CD4-positive, CD25-positive, alpha-beta regulatory T cell (primary cell): ENCODE results near the gene ILKAP. TPM values are rescaled to one million over a fixed set of nuclear protein-coding genes. Genes with fewer than 3 reads are reported as not detected.
A peak's percentile ranks its signal among the peaks of the same experiment; 100 is the strongest.

Experiments used
- ATAC-seq, 2 donors: fragments of 150-1000 bp; cut with Tn5 transposase; one replicate each; pipeline ENCODE4 v1.10.0; 2021; ENCODE audit warnings: low read depth in 2 of 2, moderate number of reproducible peaks in 2 of 2, moderate library complexity in 1 of 2
- DNase-seq, 3 donors: peaks; one replicate each; pipeline versions ENCODE4 v3.0.0 to v3.0.0-alpha.2; 2012 to 2022; ENCODE audit warnings: mixed read lengths in 1 of 3
- H3K27ac ChIP-seq: one replicate; pipeline ENCODE4 v1.7.0; 2013; ENCODE audit warnings: mild to moderate bottlenecking, low read length; ENCODE audit not compliant: insufficient read depth, poor library complexity, severe bottlenecking
- H3K27me3 ChIP-seq: one replicate; pipeline ENCODE4 v1.7.0; 2013; ENCODE audit warnings: low read length; ENCODE audit not compliant: control insufficient read depth, insufficient read depth
- H3K36me3 ChIP-seq: one replicate; pipeline ENCODE4 v1.7.0; 2013; ENCODE audit warnings: mild to moderate bottlenecking, low read length, moderate library complexity; ENCODE audit not compliant: control insufficient read depth, insufficient read depth
- H3K4me1 ChIP-seq: 2 replicates; pipeline ENCODE4 v1.7.0; 2013; ENCODE audit warnings: mild to moderate bottlenecking, low read length; ENCODE audit not compliant: insufficient read depth, control insufficient read depth, poor library complexity, severe bottlenecking
- H3K4me3 ChIP-seq: one replicate; pipeline ENCODE4 v1.7.0; 2013; ENCODE audit warnings: low read depth, mild to moderate bottlenecking, low read length, moderate library complexity
- H3K9me3 ChIP-seq, 2 experiments: 1 replicate in 1 of 2; 2 replicates in 1 of 2; pipeline ENCODE4 v1.7.0; 2013; ENCODE audit warnings: low read length in 2 of 2, mild to moderate bottlenecking in 1 of 2, moderate library complexity in 1 of 2; ENCODE audit not compliant: control insufficient read depth in 2 of 2
- H3K27ac Mint-ChIP-seq, 3 donors: one replicate each; pipeline ENCODE4 v1.8.0; 2020 to 2022; ENCODE audit warnings: mild to moderate bottlenecking in 3 of 3, mixed read lengths in 3 of 3, moderate library complexity in 2 of 3
- H3K27me3 Mint-ChIP-seq: one replicate; pipeline ENCODE4 v1.8.0; 2022; ENCODE audit warnings: mild to moderate bottlenecking, mixed read lengths
- H3K36me3 Mint-ChIP-seq: one replicate; pipeline ENCODE4 v1.8.0; 2020; ENCODE audit warnings: mixed read lengths
- H3K4me1 Mint-ChIP-seq, 4 donors: one replicate each; pipeline ENCODE4 v1.8.0; 2020 to 2022; ENCODE audit warnings: mixed read lengths in 4 of 4, mild to moderate bottlenecking in 1 of 4
- H3K4me3 Mint-ChIP-seq, 4 donors: one replicate each; pipeline ENCODE4 v1.8.0; 2020 to 2022; ENCODE audit warnings: mild to moderate bottlenecking in 4 of 4, mixed read lengths in 4 of 4, moderate library complexity in 3 of 4
- H3K9me3 Mint-ChIP-seq, 7 donors: one replicate each; pipeline ENCODE4 v1.8.0; 2020 to 2022; ENCODE audit warnings: mixed read lengths in 7 of 7, mild to moderate bottlenecking in 3 of 7, moderate library complexity in 2 of 7
- polyA plus RNA-seq, 4 donors: library from polyadenylated mRNA; unstranded; fragments of 300-500 nt; fragmentation: Illumina TruSeq; gene quantifications; one replicate each; pipeline ENCODE4 v1.2.3, GENCODE V29; 2021
- total RNA-seq: library from RNA; stranded (reverse); gene quantifications from one replicate; pipeline ENCODE4 v1.2.3, GENCODE V29; 2022

The ILKAP gene
- total and polyA plus RNA-seq, 5 donors from 2014 or later, result 39.7 to 122 (median 50.7) TPM

DNA sequence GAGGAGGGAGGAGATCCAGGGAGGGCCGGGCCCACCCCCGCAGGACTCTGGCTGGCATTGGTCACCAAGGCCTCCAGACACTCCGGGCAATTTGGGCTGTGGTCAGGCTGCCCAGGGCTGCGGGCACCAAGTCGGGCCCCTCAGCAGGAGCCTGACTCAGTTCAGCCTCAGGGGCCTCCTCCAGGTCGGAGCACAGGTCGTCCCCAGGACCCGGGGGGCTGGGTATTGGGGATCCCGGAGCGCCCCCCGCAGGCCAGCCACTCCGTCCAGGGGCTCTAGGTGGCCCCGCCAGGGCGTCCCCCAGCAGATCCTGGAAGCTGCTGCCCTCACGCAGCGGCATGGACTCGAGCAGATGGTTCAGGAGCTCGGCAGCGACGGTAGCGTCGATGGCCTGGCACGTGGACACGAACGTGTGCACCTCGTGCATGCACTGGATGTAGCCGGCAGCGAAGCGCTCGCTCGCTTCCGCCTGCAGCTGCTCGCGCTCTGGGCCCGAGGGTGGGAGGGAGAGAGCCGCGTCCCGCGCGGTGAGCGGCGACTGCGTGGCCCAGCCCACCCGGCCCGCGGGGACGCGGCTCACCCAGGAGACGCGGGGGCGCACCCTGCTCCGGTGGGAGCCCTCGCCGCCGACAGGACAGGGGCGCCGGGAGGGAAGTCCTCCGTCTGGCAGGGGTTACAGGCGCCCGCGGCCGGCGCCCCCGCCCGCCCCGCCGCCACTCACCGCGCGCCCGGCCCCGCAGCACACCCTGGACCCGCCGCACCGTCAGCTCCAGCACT, 35.5 kb upstream of the ILKAP start:
- Mint-ChIP-seq H3K9me3 (peaks cover 0 to 1% (median 0%) of the 10 kb centered on the region in 7 donors), H3K27ac (no peak overlapping the region), H3K36me3 (no peaks in the 10 kb centered on the region), H3K27me3 (peaks cover 38% of the 10 kb centered on the region), H3K4me3 (peak overlapping the region in 3 of 4 donors; percentile 50 to 89 (median 63)), H3K4me1 (peaks cover 0 to 10% (median 5%) of the 10 kb centered on the region in 4 donors)
- DNase-seq (peak; percentile 33 to 68 (median 45)), ATAC-seq (peak; percentile 52 to 54)
- H3K4me1 ChIP-seq, result peaks cover 23% of the 10 kb centered on the region
- H3K9me3 ChIP-seq, result no peaks in the 10 kb centered on the region
- no peaks in the 10 kb centered on the region for H3K36me3 ChIP-seq
- no peak overlapping the region for H3K27ac ChIP-seq
- H3K4me3 ChIP-seq, result no peak overlapping the region
- peaks cover 12% of the 10 kb centered on the region for H3K27me3 ChIP-seq

DNA sequence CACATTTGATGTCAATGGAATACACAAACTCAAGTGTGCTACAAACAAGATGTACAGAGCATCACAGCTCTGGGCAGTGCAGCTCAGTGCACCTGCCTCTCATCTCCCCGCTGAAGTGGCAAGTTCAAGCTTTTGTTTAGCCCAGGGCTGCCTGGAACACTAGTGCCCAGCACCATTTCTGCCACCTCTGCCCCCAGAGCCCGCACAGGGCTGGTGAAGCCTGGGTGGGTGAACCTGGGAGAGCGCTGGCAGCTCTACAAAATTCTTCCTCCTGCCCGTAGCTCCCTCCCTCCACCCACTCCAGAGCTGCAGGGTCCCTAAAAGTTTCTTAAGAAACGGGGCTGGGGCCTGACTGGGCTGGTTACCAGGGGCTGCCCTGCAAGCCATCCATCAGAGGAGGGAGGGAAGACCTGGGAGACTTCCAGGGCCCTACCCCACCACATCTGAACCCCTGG, 34.8 kb upstream of the ILKAP start:
- Mint-ChIP-seq H3K27me3 (peaks cover 38% of the 10 kb centered on the region), H3K9me3 (peaks cover 0 to 2% (median 0%) of the 10 kb centered on the region in 7 donors), H3K4me1 (peaks cover 0 to 15% (median 6%) of the 10 kb centered on the region in 4 donors), H3K27ac (no peak overlapping the region), H3K4me3 (peak overlapping the region in 3 of 4 donors; percentile 55 to 89 (median 63)), H3K36me3 (no peaks in the 10 kb centered on the region)
- Histone ChIP-seq H3K9me3 (no peaks in the 10 kb centered on the region), H3K4me1 (peaks cover 23% of the 10 kb centered on the region), H3K27ac (no peak overlapping the region), H3K4me3 (no peak overlapping the region), H3K36me3 (no peaks in the 10 kb centered on the region), H3K27me3 (peaks cover 12% of the 10 kb centered on the region)
- ATAC-seq (no peak), DNase-seq (no peak)

DNA sequence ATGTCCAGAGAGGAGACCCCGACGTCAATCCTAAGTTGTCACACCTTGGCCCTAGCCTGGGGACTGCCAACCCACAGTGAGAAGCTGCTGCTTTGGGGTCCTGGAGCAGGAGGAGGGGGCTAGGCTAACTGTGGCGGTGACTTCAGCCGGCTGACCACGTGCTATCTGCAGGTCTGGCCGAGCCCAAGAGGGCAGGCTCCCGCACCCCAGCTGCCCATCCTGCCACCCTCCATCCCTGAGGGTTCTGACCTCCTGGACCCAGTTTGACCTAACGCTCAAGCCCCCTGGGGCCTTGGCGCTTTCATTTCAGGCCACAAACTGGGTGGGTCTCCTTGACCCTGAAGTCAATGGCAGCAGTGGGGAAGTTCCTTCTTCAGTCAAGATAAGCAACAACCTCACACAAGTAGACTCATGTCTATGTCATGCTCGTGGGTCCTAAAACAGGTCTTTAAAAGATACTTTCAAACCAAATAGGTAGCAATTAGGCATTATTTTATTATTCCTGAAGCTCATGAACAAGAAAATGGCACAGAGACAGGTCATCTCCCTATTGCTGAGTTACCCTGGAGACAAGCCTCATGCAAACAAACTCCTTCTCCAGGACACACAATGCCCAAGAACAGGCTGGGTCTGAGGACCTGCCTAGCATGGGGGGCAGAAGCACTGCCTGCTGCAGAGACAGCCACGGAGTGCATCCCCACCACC, 34.1 kb upstream of the ILKAP start:
- ATAC-seq (no peak), DNase-seq (no peak)
- Histone ChIP-seq H3K9me3 (no peaks in the 10 kb centered on the region), H3K36me3 (no peaks in the 10 kb centered on the region), H3K4me1 (peaks cover 23% of the 10 kb centered on the region), H3K27ac (no peak overlapping the region), H3K27me3 (peaks cover 12% of the 10 kb centered on the region), H3K4me3 (no peak overlapping the region)
- Mint-ChIP-seq H3K4me3 (peak overlapping the region; percentile 47 to 89 (median 59)), H3K36me3 (no peaks in the 10 kb centered on the region), H3K27me3 (peaks cover 40% of the 10 kb centered on the region), H3K27ac (no peak overlapping the region), H3K9me3 (peaks cover 0 to 3% (median 0%) of the 10 kb centered on the region in 7 donors), H3K4me1 (peaks cover 0 to 15% (median 7%) of the 10 kb centered on the region in 4 donors)

DNA sequence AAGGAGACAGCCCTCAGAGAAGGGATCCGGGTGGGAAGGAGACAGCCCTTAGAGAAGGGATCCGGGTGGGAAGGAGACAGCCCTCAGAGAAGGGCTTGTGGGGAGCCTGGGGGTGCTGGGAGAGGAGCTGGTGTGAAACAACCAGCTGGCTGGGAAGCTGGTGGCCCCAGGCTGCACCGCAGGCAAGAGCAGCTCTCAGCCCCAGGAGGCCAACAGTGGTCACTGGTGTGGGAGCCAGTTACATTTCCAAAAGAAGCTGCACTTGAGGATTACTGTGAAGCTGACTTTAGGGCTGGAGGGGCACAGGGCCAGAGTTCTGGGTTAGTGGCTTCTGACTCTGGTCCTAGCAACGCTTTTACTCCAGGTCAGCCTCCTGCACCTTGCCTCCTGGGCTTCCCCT, 33.1 kb upstream of the ILKAP start:
- Mint-ChIP-seq H3K36me3 (peaks cover 4% of the 10 kb centered on the region), H3K9me3 (peaks cover 0 to 3% (median 0%) of the 10 kb centered on the region in 7 donors), H3K4me1 (peaks cover 3 to 19% (median 7%) of the 10 kb centered on the region in 4 donors), H3K27me3 (peaks cover 44% of the 10 kb centered on the region), H3K4me3 (peak overlapping the region in 1 of 4 donors; percentile 75), H3K27ac (no peak overlapping the region)
- Histone ChIP-seq H3K9me3 (no peaks in the 10 kb centered on the region), H3K27ac (no peak overlapping the region), H3K27me3 (peaks cover 12% of the 10 kb centered on the region), H3K4me1 (peaks cover 24% of the 10 kb centered on the region), H3K36me3 (no peaks in the 10 kb centered on the region), H3K4me3 (no peak overlapping the region)
- ATAC-seq (no peak), DNase-seq (no peak)

DNA sequence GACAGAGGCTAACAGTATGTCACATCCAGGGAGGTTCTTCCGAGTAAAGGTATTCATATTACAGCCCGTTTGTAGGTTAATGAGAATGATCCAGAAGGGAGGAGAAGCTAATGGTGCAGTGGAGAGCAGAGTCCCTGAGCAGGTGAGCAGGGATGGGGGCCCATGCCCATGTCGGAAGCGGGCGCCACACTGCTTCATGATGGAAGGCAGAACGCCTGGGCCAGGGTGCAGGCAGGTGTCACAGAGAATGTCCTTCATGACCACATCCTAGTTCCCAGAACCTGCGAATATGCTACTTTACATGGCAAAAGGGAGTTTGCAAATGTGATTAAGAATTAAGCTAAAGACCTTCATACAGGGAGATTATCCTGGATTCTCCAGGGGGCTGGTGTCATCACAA, 32.4 kb upstream of the ILKAP start:
- peaks cover 4 to 21% (median 11%) of the 10 kb centered on the region in 4 donors for H3K4me1 Mint-ChIP-seq
- ATAC-seq (no peak), DNase-seq (no peak)
- H3K36me3 ChIP-seq, result no peaks in the 10 kb centered on the region
- H3K9me3 Mint-ChIP-seq, result peaks cover 0 to 3% (median 0%) of the 10 kb centered on the region in 7 donors
- no peak overlapping the region for H3K4me3 ChIP-seq
- peaks cover 45% of the 10 kb centered on the region for H3K27me3 Mint-ChIP-seq
- H3K36me3 Mint-ChIP-seq, result peaks cover 4% of the 10 kb centered on the region
- H3K4me1 ChIP-seq, result peaks cover 28% of the 10 kb centered on the region
- peak overlapping the region in 3 of 4 donors; percentile 0 to 75 (median 10) for H3K4me3 Mint-ChIP-seq
- H3K27me3 ChIP-seq, result peaks cover 12% of the 10 kb centered on the region
- H3K27ac ChIP-seq, result no peak overlapping the region
- H3K27ac Mint-ChIP-seq, result no peak overlapping the region
- no peaks in the 10 kb centered on the region for H3K9me3 ChIP-seq

DNA sequence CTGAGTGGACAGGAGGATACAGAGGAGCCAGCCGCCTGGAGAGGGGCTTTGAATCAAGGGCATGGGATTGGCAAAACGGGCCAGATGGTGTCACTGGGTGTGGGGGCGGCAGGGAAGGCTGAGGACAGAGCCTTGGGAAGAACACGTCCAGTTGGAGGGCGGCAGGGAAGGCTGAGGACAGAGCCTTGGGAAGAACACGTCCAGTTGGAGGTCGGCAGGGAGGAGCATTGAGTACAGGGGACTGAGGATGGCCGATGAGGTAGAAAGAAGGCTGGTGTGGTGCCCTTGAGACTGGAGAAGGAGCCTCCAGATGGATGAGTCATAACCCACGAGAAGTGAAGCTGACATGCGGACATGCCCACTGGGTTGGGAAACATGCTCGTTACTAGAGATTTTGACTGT, 31.8 kb upstream of the ILKAP start:
- peaks cover 12% of the 10 kb centered on the region for H3K27me3 ChIP-seq
- peaks cover 48% of the 10 kb centered on the region for H3K27me3 Mint-ChIP-seq

DNA sequence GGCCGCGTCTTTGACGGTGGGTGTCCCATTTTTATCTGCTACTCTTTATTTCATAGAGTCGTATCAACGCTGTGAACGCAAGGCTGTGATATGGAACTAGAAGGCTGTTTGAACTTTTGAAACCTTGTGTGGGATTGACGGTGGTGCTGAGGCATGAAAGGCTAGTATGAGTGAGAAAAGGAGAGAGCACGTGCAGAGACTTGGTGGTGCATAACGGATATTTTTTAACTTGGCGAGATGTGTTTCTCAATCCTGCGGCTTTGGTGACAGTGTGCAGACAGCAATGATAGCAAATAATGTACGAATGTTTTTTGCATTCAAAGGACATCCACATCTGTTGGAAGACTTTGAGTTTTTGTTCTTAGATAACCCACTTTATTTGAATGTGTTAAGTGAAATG, 30.1 kb upstream of the ILKAP start:
- Mint-ChIP-seq H3K9me3 (peaks cover 0 to 3% (median 1%) of the 10 kb centered on the region in 7 donors), H3K27ac (no peak overlapping the region), H3K4me3 (peak overlapping the region; percentile 60 to 77 (median 71)), H3K27me3 (peaks cover 52% of the 10 kb centered on the region), H3K4me1 (peaks cover 8 to 27% (median 14%) of the 10 kb centered on the region in 4 donors), H3K36me3 (peaks cover 4% of the 10 kb centered on the region)
- no peak for DNase-seq
- Histone ChIP-seq H3K9me3 (no peaks in the 10 kb centered on the region), H3K4me3 (no peak overlapping the region), H3K4me1 (peaks cover 14% of the 10 kb centered on the region), H3K36me3 (no peaks in the 10 kb centered on the region), H3K27ac (no peak overlapping the region), H3K27me3 (peaks cover 12% of the 10 kb centered on the region)
- ATAC-seq, result no peak

More for the DNA sequence above, 31.8 kb upstream of the ILKAP start:
- no peak overlapping the region for H3K4me3 ChIP-seq
- Mint-ChIP-seq H3K27ac (no peak overlapping the region), H3K9me3 (peaks cover 0 to 3% (median 0%) of the 10 kb centered on the region in 7 donors), H3K36me3 (peaks cover 4% of the 10 kb centered on the region), H3K4me3 (peak overlapping the region; percentile 10 to 75 (median 66)), H3K4me1 (peaks cover 8 to 25% (median 14%) of the 10 kb centered on the region in 4 donors)
- H3K36me3 ChIP-seq, result no peaks in the 10 kb centered on the region
- no peak for ATAC-seq
- H3K9me3 ChIP-seq, result no peaks in the 10 kb centered on the region
- no peak for DNase-seq
- H3K27ac ChIP-seq, result no peak overlapping the region
- H3K4me1 ChIP-seq, result peaks cover 23% of the 10 kb centered on the region
